Cardiac fibroblast (primary cell): ENCODE measurements around the gene LARGE1.
A peak's percentile ranks its signal among the peaks of the same experiment; 100 is the strongest.

ENCODE experiments used
- DNase-seq, 2 donors: peaks; one replicate each; pipeline versions ENCODE4 v3.0.0 to v3.0.0-alpha.2; 2010; ENCODE audit warnings: low read depth in 2 of 2
- H3K4me3 ChIP-seq, 2 donors: replicated peaks in 1 of 2; 1 replicate in 1 of 2; 2 replicates in 1 of 2; pipeline ENCODE4 v1.5.1; 2011; ENCODE audit warnings: low read depth in 2 of 2, low read length in 2 of 2, mild to moderate bottlenecking in 2 of 2, moderate library complexity in 1 of 2
- TF ChIP-seq, protein P1 (sequence below): IDR thresholded peaks from one replicate; pipeline ENCODE4 v1.5.1; 2011; ENCODE audit warnings: low read depth, mild to moderate bottlenecking, low read length, inconsistent platforms

LARGE1 gene

DNA sequence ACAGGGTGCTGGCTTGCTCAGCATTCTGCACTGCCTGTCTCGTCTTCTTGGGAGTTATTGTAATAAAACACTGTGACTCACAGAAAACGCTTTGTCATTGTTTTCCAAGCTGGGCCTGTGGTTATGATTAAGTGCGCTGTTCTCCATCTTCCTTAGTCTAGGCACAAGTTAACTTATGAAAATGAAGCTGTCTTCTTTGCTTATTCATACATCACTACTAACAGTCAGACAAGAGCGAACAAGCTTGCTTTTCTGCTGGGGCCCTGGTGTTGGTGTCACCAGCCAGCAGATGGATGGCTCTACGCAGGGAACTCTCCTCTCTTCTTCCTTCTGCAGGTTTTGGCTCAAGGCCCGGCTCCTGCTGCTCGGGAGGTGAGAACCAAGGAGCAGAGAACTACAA is 482.0 kb downstream of the LARGE1 start:
- H3K4me3 ChIP-seq, result no peak overlapping the region
- peak; percentile 51 to 94 for DNase-seq
- TF ChIP-seq, protein P1, sequence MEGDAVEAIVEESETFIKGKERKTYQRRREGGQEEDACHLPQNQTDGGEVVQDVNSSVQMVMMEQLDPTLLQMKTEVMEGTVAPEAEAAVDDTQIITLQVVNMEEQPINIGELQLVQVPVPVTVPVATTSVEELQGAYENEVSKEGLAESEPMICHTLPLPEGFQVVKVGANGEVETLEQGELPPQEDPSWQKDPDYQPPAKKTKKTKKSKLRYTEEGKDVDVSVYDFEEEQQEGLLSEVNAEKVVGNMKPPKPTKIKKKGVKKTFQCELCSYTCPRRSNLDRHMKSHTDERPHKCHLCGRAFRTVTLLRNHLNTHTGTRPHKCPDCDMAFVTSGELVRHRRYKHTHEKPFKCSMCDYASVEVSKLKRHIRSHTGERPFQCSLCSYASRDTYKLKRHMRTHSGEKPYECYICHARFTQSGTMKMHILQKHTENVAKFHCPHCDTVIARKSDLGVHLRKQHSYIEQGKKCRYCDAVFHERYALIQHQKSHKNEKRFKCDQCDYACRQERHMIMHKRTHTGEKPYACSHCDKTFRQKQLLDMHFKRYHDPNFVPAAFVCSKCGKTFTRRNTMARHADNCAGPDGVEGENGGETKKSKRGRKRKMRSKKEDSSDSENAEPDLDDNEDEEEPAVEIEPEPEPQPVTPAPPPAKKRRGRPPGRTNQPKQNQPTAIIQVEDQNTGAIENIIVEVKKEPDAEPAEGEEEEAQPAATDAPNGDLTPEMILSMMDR, result no peak

DNA sequence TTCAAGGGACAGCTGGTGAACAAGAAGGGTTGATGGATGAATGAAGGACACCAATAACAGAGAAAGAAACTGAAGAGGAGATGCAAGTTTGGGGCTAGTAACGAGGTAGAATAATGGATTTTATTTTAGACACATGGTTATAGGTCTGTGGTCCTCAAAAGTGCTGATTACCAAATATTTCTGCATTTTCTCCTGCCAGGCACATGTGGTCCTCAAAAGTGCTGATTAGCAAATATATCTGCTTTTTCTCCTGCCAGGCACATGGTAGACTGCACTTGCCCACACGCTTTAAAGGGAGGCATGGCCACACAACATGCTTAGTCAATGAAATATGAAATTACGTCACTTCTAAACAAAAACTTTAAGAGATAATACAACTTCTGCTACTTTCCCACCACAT is 489.0 kb downstream of the LARGE1 start:
- TF ChIP-seq, protein P1, result no peak
- DNase-seq, result no peak
- no peak overlapping the region for H3K4me3 ChIP-seq

DNA sequence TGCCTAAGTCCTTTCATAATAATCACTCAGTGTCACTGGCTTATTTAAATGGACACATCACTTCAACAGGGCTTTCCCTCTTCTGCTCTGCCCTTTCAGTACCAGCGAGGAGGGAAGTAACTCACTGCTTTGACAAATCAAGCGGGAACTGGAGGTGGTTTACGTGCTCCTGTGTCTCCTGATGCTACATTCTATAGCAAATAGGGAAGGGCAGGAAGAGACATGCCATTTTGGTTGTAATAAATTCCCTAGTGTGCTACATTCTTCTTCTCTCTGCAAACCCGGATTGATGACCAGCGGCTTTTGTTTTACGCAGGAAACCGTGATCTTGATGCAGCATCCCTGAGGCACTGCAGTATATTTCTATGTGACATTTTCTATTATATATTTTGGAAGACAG is 491.0 kb downstream of the LARGE1 start:
- H3K4me3 ChIP-seq, result no peak overlapping the region
- DNase-seq, result no peak
- TF ChIP-seq, protein P1, result no peak

DNA sequence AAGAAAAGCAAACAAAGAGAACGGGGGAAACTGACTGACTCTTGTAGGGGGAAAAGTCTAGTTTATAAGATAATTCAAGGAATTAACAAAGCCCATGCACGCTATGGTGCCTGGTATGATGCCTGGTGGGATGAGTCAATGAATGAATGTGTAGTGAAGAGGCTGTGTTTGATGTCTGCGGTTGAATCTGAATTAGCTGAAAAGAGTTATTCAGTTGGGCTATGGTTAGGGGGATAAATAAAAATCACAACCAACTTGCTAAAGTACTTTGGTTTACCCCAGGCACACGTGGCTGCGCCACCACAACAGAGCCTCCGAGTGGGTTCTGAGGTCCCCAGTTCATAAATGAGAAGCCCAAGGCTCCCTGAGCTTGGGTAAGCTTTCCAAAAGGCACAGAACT is 492.8 kb downstream of the LARGE1 start:
- TF ChIP-seq, protein P1, result no peak
- no peak for DNase-seq
- no peak overlapping the region for H3K4me3 ChIP-seq

DNA sequence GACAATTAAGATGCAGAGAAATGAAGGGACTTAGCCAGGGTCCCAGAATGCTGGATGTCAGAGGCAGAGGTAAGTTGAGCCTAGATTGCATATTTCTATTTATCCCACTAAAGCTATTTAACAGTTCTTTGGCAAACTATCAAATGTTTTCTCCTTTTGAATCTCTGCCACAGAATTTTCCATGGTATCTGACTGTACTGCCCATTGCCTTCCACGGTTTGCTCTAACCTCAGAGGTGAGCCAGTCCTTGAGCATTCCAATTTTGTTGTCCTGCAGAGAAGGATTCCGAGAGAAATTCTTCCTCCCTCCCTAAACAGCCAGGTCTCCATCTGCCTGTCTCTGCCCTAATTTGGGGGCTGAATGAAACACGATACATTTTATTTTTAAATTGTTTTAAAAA is 493.8 kb downstream of the LARGE1 start:
- no peak overlapping the region for H3K4me3 ChIP-seq
- peak in 1 of 2 donors; percentile 3 for DNase-seq
- TF ChIP-seq, protein P1, result no peak

DNA sequence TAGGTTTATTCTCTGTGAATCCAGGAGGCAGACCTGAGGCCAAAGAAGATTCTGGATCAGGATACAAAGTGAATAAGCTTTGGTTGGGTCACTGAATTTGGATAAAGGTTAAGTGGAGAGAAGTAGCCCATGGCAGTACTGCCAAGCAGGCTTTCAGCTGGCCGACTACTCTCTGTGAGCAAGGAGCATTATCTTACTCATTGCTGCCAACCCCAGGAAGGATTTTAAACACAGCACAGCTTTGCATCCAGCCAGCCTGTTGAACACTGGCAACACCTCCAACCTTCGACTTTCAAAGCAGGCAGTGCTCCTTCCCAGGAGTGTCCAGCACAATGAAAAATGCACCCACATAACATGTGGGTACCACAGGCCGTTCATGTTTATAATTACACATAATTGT is 498.4 kb downstream of the LARGE1 start:
- TF ChIP-seq, protein P1, result no peak
- no peak for DNase-seq
- H3K4me3 ChIP-seq, result no peak overlapping the region

DNA sequence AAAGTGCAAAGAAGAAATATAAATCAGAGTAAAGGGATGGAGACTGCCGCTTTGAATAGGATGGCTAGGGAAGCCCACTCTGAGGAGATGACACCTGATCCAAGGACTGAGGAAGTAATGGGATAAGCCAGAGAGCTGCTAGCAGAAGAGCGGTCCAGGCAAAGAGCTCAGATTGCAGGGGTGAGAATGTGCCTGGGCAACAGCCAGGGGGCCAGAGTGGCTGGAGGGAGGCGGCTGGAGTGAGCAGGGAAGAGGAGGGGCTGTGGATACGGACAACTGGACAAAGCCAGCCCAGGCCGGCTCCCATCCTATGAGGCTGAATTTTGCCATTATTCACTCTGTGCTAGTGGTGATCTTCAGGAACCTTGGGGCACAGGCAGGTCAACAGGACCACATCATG is 501.8 kb downstream of the LARGE1 start:
- DNase-seq, result no peak
- no peak overlapping the region for H3K4me3 ChIP-seq
- TF ChIP-seq, protein P1, result no peak
